ENCODE data around the gene SATB2.
A peak's percentile ranks its signal among the peaks of the same experiment; 100 is the strongest.

SATB2 gene

GRCh38 chr2:199465988-199466691 is 8.4 kb upstream of the SATB2 start:
- DNase-seq (ENCODE audit: low read depth): no peak

- DNase-seq (ENCODE audit: low read depth): no peak
Observed at GRCh38 chr2:199465390-199465789, 7.7 kb upstream of the SATB2 start.

GRCh38 chr2:199464606-199465352 is 7.0 kb upstream of the SATB2 start:
- no peak for DNase-seq (ENCODE audit: low read depth)

- DNase-seq (ENCODE audit: low read depth): no peak
Observed at GRCh38 chr2:199463708-199464605, 6.2 kb upstream of the SATB2 start.

GRCh38 chr2:199462956-199463692 is 5.4 kb upstream of the SATB2 start:
- no peak for DNase-seq (ENCODE audit: low read depth)

GRCh38 chr2:199462347-199462955 is 4.7 kb upstream of the SATB2 start:
- DNase-seq (ENCODE audit: low read depth): no peak

- no peak for DNase-seq (ENCODE audit: low read depth)
Observed at GRCh38 chr2:199461711-199462346, 4.1 kb upstream of the SATB2 start.

- DNase-seq (ENCODE audit: low read depth): no peak
Observed at GRCh38 chr2:199460846-199461710, 3.3 kb upstream of the SATB2 start.

- DNase-seq (ENCODE audit: low read depth): no peak
Observed at GRCh38 chr2:199460101-199460671, 2.4 kb upstream of the SATB2 start.

- DNase-seq (ENCODE audit: low read depth): peak; percentile 87
Observed at GRCh38 chr2:199459286-199460100, 1.8 kb upstream of the SATB2 start.

GRCh38 chr2:199458806-199459285 is 1.1 kb upstream of the SATB2 start:
- DNase-seq (ENCODE audit: low read depth): no peak

GRCh38 chr2:199458009-199458805 is 468 bp upstream of the SATB2 start:
- DNase-seq (ENCODE audit: low read depth): no peak

GRCh38 chr2:199456383-199457146 is 1.2 kb downstream of the SATB2 start:
- DNase-seq (ENCODE audit: low read depth): no peak

- no peak for DNase-seq (ENCODE audit: low read depth)
Observed at GRCh38 chr2:199455545-199456382, 2.0 kb downstream of the SATB2 start.

GRCh38 chr2:199455210-199455544 is 2.6 kb downstream of the SATB2 start:
- DNase-seq (ENCODE audit: low read depth): no peak

GRCh38 chr2:199452991-199453379 is 4.8 kb downstream of the SATB2 start:
- DNase-seq (ENCODE audit: low read depth): no peak

All from GM04504 (cell line).